A673 (cell line): ENCODE measurements around the gene PNPLA6. TPM values are rescaled to one million over a fixed set of nuclear protein-coding genes. Genes with fewer than 3 reads are reported as not detected.

Experiments
- BruUV-seq: library from RNA; stranded (reverse); fragments of 400-500 nt; replicated peaks from 2 replicates; lab custom pipeline; 2021; lab: Mats Ljungman, UMichigan
- CTCF ChIA-PET: fragments of 300-600 bp; sonication (Branson Sonifier 250); formaldehyde crosslinking; loops from one replicate; lab custom pipeline; 2022; ENCODE audit warnings: antibody characterized with exemption; lab: Charles Lee
- POLR2A ChIA-PET: fragments of 300-600 bp; sonication (Branson Sonifier 250); formaldehyde crosslinking; loops from one replicate; lab custom pipeline; 2022; ENCODE audit warnings: antibody characterized with exemption; ENCODE audit not compliant: low non-redundant PET; lab: Charles Lee
- DNase-seq: peaks from one replicate; pipeline ENCODE4 v3.0.0-alpha.2; 2015; ENCODE audit warnings: low spot score
- H3K27ac ChIP-seq: fragments of 200-600 bp; sonication (generic); 2 replicates; pipeline ENCODE4 v1.5.1; 2016; ENCODE audit warnings: mixed run types, low read depth, mild to moderate bottlenecking, mixed read lengths, antibody characterized with exemption, low read length; ENCODE audit not compliant: poor library complexity, severe bottlenecking
- H3K27me3 ChIP-seq: fragments of 200-600 bp; sonication (generic); replicated peaks from 2 replicates; pipeline ENCODE4 v1.6.1; 2017; ENCODE audit warnings: mixed run types, low read depth, mild to moderate bottlenecking, mixed read lengths, antibody characterized with exemption, low read length; ENCODE audit not compliant: insufficient read depth, poor library complexity
- H3K36me3 ChIP-seq: fragments of 200-600 bp; sonication (generic); 2 replicates; pipeline ENCODE4 v1.6.1; 2016; ENCODE audit warnings: mixed run types, mild to moderate bottlenecking, mixed read lengths, antibody characterized with exemption, low read length; ENCODE audit not compliant: insufficient read depth, poor library complexity, severe bottlenecking
- H3K4me1 ChIP-seq: fragments of 200-600 bp; sonication (generic); 2 replicates; pipeline ENCODE4 v1.6.1; 2017; ENCODE audit warnings: mixed run types, mild to moderate bottlenecking, mixed read lengths, antibody characterized with exemption, low read length; ENCODE audit not compliant: insufficient read depth, poor library complexity, severe bottlenecking
- H3K4me3 ChIP-seq: fragments of 200-600 bp; sonication (generic); 2 replicates; pipeline ENCODE4 v1.5.1; 2016; ENCODE audit warnings: low read depth, mixed run types, mild to moderate bottlenecking, mixed read lengths, low read length; ENCODE audit not compliant: poor library complexity, severe bottlenecking
- H3K9me3 ChIP-seq: fragments of 200-600 bp; sonication (generic); 2 replicates; pipeline ENCODE4 v1.6.1; 2016; ENCODE audit warnings: mixed run types, low read depth, mild to moderate bottlenecking, mixed read lengths, antibody characterized with exemption, low read length; ENCODE audit not compliant: poor library complexity, severe bottlenecking
- CTCF ChIP-seq: fragments of 300-800, 200-600 bp; sonication (generic); conservative IDR thresholded peaks from 2 replicates; pipeline ENCODE4 v1.5.1; 2017; ENCODE audit warnings: low read depth, mild to moderate bottlenecking, antibody characterized with exemption, low read length, moderate library complexity, mixed read lengths
- EZH2 ChIP-seq: fragments of 200-600 bp; sonication (generic); IDR thresholded peaks from 2 replicates; pipeline ENCODE4 v1.6.1; 2017; ENCODE audit warnings: borderline replicate concordance, low read depth, mild to moderate bottlenecking, mixed read lengths, antibody characterized with exemption, low read length; ENCODE audit not compliant: poor library complexity, severe bottlenecking
- intact Hi-C: fragments of 100-400 bp; cut with micrococcal nuclease; formaldehyde crosslinking; loops from one replicate; pipeline ENCODE4 v1.10.0; 2022; ENCODE audit not compliant: unreplicated experiment
- total RNA-seq: library from RNA; stranded (reverse); gene quantifications from 2 replicates; pipeline ENCODE4 v1.2.3, GENCODE V29; 2021

The PNPLA6 gene
- total RNA-seq, 1 experiment from 2014 or later: 70.4 TPM

DNA sequence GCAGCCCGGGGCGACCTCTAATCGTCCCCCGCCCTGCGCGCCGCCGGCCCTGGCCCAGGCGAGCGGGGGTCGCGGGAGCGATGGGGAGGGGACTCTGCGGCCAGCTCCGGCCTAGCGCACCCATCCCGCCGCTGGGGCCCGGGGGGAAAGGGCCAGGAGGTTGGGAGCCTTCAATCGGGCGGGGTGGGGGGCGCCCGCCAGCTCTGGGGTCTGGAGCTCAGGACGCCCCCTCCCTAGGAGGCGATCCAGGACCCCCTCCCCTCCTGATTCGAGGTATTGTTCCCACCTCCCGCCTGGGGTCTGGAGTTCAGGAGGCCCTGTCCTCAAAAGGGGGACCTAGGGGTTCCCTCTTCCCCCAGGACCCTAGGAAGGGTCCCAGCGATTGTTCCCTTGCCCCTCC lies 19.2 kb upstream of the PNPLA6 start:
- Histone ChIP-seq H3K4me3 (peak overlapping the region; percentile 79), H3K9me3 (no peaks in the 10 kb centered on the region), H3K27ac (peak overlapping the region; percentile 86), H3K36me3 (no peaks in the 10 kb centered on the region), H3K27me3 (no peaks in the 10 kb centered on the region), H3K4me1 (no peaks in the 10 kb centered on the region)
- ChIA-PET CTCF (no interaction called here), POLR2A (interaction anchor here (0.5 kb wide), 1 partner anchor 259 kb away, joined by 3 read pairs; no protein-coding TSS in a partner anchor)
- intact Hi-C loops: no loop called here
- BruUV-seq: no TSS peak
- no peak for DNase-seq
- TF ChIP-seq EZH2 (no peak), CTCF (no peak)

GRCh38 chr19:7516878-7517277 lies 18.6 kb upstream of the PNPLA6 start:
- Histone ChIP-seq H3K27me3 (no peaks in the 10 kb centered on the region), H3K27ac (peak overlapping the region; percentile 86), H3K9me3 (no peaks in the 10 kb centered on the region), H3K36me3 (no peaks in the 10 kb centered on the region), H3K4me3 (peak overlapping the region; percentile 79), H3K4me1 (peaks cover 2% of the 10 kb centered on the region)
- ChIA-PET CTCF (no interaction called here), POLR2A (no interaction called here)
- intact Hi-C loops: no loop called here
- TF ChIP-seq CTCF (no peak), EZH2 (no peak)
- DNase-seq: no peak
- no TSS peak for BruUV-seq

- H3K27ac ChIP-seq: no peak overlapping the region
- H3K4me3 ChIP-seq: no peak overlapping the region
- peaks cover 15% of the 10 kb centered on the region for H3K4me1 ChIP-seq
- ChIA-PET POLR2A (no interaction called here), CTCF (no interaction called here)
- H3K27me3 ChIP-seq: no peaks in the 10 kb centered on the region
- H3K36me3 ChIP-seq: no peaks in the 10 kb centered on the region
- TF ChIP-seq EZH2 (no peak), CTCF (no peak)
- BruUV-seq: no TSS peak
- DNase-seq: no peak
- H3K9me3 ChIP-seq: no peaks in the 10 kb centered on the region
- intact Hi-C loops: no loop called here
These were observed 16.0 kb upstream of the PNPLA6 start for GRCh38 chr19:7519361-7520130.
